GM18867 (cell line): ENCODE measurements around the gene UBE2Q2.

Experiments
- ATAC-seq: cut with Tn5 transposase; IDR thresholded peaks from one replicate; pipeline ENCODE4 v1.9.1; 2021; ENCODE audit warnings: mild to moderate bottlenecking, moderate library complexity; ENCODE audit not compliant: unreplicated experiment

UBE2Q2 gene

DNA sequence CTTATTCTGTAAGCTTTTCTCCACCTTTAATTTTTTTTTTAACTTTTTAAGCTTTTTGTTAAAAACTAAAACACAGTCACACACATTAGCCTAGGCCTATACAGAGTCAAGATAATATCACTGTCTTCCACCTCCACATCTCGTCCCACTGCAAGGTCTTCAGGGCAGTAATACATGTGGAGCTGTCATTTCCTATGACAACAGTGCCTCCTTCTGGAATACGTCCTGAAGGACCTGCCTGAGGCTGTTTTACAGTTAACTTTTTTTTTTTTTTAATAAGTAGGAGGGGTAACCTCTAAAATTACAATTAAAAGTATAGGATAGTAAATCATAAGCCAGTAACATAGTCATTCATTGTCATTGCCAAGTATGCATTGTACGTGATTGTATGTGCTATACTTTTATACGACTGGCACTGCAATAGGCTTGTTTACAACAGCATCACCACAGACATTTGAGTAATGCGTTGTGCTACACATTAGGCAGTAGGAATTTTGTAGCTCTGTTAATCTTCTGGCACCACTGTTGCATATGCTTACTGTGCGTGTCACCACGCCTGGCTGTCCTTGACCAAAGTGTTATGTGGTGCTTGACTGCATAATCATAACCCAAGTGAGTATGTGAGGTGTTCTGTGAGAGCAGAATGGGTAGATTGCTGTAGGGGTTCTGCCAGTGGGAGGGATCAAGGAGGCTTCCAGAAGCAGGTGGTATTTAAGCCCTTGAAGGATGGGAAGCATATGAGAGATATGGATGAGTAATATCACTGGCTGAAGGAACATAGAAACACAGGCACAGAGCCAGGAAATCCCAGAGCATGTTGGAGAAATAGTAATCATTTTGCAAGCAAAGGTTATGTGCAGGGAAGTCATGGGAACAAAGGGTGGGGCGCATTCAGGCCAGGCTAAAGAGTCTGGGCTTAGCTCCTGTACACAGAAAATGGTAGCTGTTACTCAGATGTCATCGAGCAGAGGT, 78.8 kb downstream of the UBE2Q2 start:
- ATAC-seq, result no peak

- no peak for ATAC-seq
Observed at GRCh38 chr15:75923756-75924155, 80.5 kb downstream of the UBE2Q2 start.

- ATAC-seq, result no peak
Observed at GRCh38 chr15:75924576-75924975, 81.3 kb downstream of the UBE2Q2 start.

GRCh38 chr15:75925440-75925839, 82.2 kb downstream of the UBE2Q2 start:
- no peak for ATAC-seq

DNA sequence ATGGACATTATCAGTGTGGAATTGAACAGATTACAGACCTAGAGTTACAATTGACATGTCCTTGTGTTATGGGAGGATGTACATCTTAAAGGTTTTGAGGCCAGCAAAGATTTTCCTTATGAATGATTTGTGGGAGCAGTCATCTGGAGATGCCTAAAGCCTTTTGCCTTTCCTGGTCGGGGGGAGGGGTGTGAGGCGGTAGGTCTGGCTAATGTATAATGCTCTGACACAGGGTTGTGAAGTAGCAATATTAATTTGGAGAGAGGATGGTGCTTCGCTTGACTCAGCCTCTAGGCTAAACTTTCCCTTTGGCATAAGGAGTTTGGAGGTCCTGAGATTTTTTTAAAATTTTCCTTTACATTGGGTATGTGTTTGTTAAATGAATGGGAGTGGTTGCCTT, 83.7 kb downstream of the UBE2Q2 start:
- no peak for ATAC-seq

GRCh38 chr15:75927601-75928000, 84.4 kb downstream of the UBE2Q2 start:
- ATAC-seq, result no peak

DNA sequence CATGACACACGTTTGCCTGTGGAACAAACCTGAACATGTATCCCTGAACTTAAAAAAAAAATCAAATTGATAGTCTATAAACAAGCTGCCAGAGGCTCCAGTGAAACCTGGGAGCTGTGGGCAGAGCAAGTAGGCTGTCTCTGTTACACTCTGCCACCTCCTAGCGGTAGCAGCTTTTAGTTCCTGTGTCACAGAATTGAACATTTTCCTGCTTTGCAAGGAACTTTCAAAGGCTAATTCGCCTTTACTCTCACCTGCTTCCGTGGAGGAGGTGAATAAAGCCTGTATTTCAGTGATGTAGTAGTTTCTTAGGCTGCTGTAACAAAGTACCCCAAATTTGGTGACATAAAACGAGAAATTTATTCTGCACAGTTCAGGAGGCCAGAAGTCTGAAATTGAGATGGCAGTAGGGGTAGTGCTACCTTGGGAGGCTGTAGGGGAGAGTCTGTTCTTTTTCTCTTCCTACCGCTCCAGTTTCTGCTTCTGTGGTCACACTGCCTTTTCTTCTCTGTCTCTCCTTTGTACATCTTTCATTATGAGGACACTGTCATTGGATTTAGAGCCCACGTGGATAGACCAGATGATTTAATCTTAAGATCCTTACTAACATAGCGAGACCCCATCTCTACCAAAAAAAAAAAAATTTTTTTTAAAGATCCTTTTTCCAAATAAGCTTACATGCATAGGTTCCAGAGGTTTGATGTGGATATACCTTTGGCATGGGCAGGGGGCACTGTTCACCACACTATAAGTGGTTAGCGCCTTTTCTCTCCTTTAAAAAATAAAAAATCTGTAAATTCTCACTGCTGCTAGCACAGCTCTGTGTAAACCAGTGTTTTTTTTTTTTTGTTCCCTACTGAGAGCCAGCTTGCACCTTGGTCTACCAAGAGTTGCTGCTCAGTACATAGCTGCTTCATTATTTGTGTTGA, 85.7 kb downstream of the UBE2Q2 start:
- no peak for ATAC-seq

- ATAC-seq, result no peak
Observed at GRCh38 chr15:75929799-75930565, 86.7 kb downstream of the UBE2Q2 start.

GRCh38 chr15:75930866-75931265, 87.6 kb downstream of the UBE2Q2 start:
- no peak for ATAC-seq

DNA sequence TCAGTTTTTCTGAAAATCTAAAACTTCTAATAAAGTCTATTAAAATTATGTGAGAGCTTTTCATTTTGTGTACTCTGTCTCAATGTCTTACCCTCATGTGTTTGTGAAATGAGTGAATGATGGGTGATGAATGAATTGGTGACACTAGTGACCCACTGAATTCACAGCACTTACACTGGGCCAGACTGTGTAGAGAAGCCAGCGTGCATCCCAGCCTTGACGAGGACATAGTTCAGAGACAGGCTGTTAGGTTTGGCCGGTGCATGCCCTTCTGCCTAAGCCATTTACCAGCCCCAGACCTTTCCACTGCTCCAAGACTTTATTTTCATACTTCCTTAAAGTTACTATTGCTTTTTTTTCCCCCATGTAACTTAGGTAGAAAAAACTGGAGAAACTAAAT, 99.2 kb downstream of the UBE2Q2 start:
- no peak for ATAC-seq

GRCh38 chr15:75943246-75943645, 100.0 kb downstream of the UBE2Q2 start:
- no peak for ATAC-seq

GRCh38 chr15:75943713-75944215, 100.5 kb downstream of the UBE2Q2 start:
- no peak for ATAC-seq

GRCh38 chr15:75945953-75946352, 102.7 kb downstream of the UBE2Q2 start:
- ATAC-seq, result no peak

- no peak for ATAC-seq
Observed at GRCh38 chr15:75947092-75947491, 103.8 kb downstream of the UBE2Q2 start.

DNA sequence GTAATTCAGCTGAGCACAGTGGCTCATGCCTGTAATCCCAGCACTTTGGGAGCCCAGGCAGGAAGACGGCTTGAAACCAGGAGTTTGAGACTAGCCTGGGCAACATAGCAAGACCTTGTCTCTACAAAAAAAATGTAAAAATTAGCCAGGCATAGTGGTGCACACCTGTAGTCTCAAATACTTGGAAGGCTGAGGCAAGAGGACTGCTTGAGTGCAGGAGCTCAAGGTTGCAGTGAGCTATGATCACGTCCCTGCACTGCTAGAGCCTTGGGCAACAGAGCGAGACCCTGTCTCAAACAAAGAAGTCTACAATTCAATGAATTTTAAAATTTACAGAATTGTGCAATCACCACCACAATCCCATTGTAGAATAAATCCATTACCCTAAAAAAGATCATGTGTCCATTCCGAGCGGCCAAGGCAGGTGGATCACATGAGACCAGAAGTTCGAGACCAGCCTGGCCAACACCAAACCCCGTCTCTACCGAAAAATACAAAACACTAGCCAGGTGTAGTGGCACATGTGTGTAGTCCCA, 105.6 kb downstream of the UBE2Q2 start:
- ATAC-seq, result no peak
